ENCODE data around the gene KCTD2.
"Not testable (repeated sequence)": the region's sequence is repeated elsewhere in the genome, so short reads cannot be mapped to it uniquely, and the experiment has no call there.

The KCTD2 gene

GRCh38 chr17:75020331-75021110 lies 26.5 kb upstream of the KCTD2 start:
- no peak for DNase-seq

GRCh38 chr17:75024686-75025397 lies 22.2 kb upstream of the KCTD2 start:
- DNase-seq, result no peak

- DNase-seq, result not testable (repeated sequence)
These were observed 21.7 kb upstream of the KCTD2 start for GRCh38 chr17:75025398-75025734.

- DNase-seq, result not testable (repeated sequence)
These were observed 20.4 kb upstream of the KCTD2 start for GRCh38 chr17:75026650-75027049.

- no peak for DNase-seq
These were observed 16.9 kb upstream of the KCTD2 start for GRCh38 chr17:75030161-75030560.

GRCh38 chr17:75031972-75032719 lies 14.9 kb upstream of the KCTD2 start:
- DNase-seq, result peak; percentile 85

GRCh38 chr17:75032720-75033280 lies 14.2 kb upstream of the KCTD2 start:
- peak; percentile 47 for DNase-seq

- peak; percentile 86 for DNase-seq
These were observed 13.4 kb upstream of the KCTD2 start for GRCh38 chr17:75033346-75034235.

- DNase-seq, result peak; percentile 71
These were observed 12.7 kb upstream of the KCTD2 start for GRCh38 chr17:75034236-75034908.

- DNase-seq, result no peak
These were observed 10.3 kb upstream of the KCTD2 start for GRCh38 chr17:75036643-75037268.

- DNase-seq, result no peak
These were observed 7.8 kb upstream of the KCTD2 start for GRCh38 chr17:75039238-75039637.

GRCh38 chr17:75041656-75042280 lies 5.3 kb upstream of the KCTD2 start:
- DNase-seq, result no peak

- DNase-seq, result not testable (repeated sequence)
These were observed 3.2 kb upstream of the KCTD2 start for GRCh38 chr17:75043789-75044188.

GRCh38 chr17:75044716-75045115 lies 2.3 kb upstream of the KCTD2 start:
- no peak for DNase-seq

GRCh38 chr17:75045946-75046406 lies 1.0 kb upstream of the KCTD2 start:
- not testable (repeated sequence) for DNase-seq

GRCh38 chr17:75047398-75048098 lies 523 bp downstream of the KCTD2 start:
- no peak for DNase-seq

- DNase-seq, result peak; percentile 27
These were observed 1.3 kb downstream of the KCTD2 start for GRCh38 chr17:75048249-75048878.

- no peak for DNase-seq
These were observed 2.0 kb downstream of the KCTD2 start for GRCh38 chr17:75049057-75049456.

GRCh38 chr17:75049706-75050105 lies 2.7 kb downstream of the KCTD2 start:
- DNase-seq, result no peak
